Measurements from ENCODE around the gene OR4C6.

DNA sequence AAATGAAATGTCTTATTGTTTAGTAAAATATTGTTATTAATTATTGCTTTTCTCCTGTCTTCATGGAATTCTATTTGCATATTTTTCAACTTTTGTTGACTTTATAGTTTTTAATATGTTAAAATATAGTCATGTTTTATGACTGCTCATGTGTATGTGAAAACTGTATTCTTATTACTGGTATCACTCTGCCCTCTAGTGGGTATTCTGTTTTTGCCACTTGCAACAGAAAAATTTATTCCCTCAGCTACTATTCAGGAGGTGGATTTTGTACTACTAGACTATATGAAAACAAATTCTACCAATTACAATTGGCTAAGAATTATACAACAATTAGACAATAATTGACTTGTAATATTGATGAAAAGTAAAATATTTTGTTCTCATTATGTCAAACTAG lies 45.0 kb downstream of the OR4C6 start:
- TF ChIP-seq EZH2 (IDR thresholded peaks at IDR 0.05; ENCODE audit: insufficient read depth, poor library complexity, severe bottlenecking) (no peak), EZH2phosphoT487 (IDR thresholded peaks at IDR 0.05; ENCODE audit: insufficient read depth, low read depth) (no peak)

All from GM23248 (cell line).